Stimulated activated CD4-positive, alpha-beta T cell treated with anti-CD3 and anti-CD28 coated beads, Interleukin-15, amount 100 ng/mL, for 1 hour (primary cell): ENCODE measurements around the gene TMIGD1.

Experiments used
- DNase-seq, 2 donors: peaks; one replicate each; pipeline ENCODE4 v3.0.0-alpha.2; 2020; ENCODE audit warnings: low read depth in 1 of 2, low spot score in 1 of 2

Gene TMIGD1

DNA sequence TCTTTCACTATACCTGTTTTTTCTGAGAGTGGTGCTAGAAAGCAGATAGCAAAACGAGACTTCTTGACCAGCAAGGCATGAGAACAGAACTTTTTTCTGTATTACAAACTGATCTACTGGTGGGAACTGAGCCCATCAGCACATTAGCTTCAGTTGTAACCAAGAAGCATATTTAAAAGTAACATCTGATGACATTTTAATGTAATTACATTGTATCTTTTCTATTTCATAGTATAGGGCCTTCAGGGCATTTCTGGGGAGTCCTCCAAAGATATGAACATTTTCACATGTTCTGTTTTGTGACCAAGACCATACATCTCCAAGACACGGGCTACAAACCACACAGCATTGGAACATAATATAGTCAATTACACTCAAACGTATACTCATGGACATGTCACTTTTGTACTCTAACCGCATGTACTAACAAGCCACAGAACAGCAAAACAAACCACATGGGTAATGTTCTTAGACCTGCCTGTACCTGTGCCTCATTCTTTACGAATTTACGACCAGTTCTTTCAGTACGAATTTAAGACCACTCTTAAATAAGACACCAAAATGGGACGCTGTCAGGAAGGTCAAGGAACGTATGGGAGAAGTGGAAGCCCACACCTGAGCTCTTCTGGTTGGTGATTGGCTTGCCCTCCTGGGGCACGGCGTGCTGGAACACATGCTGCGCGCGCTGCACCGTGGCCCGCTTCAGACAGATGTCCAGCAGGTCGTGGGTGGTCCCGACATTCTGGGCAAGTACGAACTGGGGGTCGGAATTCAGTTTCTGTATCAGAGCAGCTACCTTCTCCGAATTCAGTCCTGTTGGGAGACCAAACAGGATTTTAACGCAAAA is 42.9 kb downstream of the TMIGD1 start:
- DNase-seq, result peak in 1 of 2 donors; percentile 8

DNA sequence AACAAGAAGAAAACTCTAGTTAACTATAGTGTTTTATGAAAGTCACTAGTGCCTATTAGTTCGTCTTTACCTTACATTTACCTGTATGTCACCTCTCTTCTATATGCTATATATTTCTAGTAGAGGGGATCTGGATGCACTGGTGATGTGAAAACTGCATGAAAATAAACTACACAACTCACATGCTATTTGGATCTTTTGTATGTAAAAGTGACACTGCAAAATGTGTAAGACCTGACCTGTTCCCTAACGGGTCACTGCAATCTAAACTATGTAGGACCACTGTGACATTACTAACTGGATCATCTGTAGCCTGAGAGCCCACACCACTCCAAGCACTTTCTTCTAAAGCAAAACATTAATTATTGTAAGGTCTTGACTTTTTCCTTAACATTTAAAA is 43.8 kb downstream of the TMIGD1 start:
- DNase-seq, result no peak

DNA sequence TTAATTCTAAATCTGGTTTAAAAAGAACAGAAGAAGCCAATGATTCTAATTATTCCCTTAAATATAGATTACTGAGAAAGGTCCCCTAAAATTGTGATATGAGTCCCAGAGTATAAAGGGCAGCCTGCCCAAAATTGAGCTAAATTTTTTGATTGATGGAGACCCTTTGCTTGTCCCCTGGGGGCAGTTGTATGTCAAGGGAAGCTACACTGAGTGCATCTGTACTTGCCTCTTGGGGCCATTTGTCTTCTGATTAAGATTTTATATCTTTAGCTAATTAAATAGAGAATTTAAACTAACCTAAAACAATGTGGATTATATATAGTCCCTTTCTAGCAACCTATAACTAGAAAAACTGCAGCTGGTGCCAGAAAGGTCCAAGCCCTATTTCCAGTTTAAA is 54.7 kb downstream of the TMIGD1 start:
- no peak for DNase-seq

DNA sequence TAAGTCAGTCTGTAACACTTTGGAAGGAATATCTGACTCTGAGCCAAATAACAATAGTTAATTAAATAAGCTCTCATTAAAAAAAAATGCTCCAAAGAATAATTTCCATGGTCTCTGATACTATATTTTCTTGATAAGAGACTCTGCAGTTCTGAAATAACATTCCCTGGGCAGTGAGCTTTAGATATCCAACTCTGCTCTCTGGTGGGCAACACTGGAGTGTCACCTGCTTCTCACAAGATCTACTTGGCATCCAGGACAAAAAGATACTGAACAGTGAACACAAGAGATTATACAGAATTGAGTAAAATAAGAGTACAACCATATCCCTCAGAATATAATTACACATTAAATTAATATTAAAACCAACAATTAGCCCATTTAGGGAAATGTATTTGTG is 55.8 kb downstream of the TMIGD1 start:
- DNase-seq, result no peak

DNA sequence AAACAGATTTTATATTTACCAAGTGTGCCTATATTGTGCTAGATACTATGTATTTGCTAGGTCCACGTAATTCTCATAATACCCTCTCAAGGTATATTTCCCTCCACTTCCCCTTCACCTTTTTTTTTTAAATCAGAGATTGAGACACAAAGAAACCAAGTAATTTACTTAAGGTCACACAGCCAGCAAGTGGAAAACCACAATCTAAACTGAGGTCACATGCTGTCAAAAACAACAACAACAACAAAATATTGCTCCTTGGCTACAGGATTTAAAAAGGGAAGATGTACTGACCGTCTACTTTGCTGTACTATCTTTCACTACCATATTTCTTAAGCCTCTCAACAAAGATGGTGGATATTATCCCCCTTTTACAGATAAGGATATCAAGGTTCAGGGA is 57.9 kb downstream of the TMIGD1 start:
- DNase-seq, result no peak

DNA sequence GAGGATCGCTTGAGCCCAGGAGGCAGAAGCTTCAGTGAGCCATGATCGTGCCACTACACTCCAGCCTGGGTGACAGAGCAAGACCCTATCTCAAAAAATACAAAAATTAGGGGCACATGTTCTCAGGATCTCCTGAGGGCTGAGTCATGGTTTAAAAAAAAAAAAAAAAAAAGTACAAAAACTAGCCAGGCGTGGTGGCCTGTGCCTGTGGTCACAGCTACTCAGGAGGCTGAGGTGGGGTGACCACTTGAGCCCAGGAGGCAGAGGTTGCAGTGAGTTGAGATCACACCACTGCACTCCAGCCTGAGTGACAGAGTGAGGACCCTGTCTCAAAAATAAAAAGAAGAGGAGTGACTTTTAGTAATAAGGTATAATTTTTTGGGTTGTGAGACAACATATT is 59.0 kb downstream of the TMIGD1 start:
- DNase-seq, result no peak

DNA sequence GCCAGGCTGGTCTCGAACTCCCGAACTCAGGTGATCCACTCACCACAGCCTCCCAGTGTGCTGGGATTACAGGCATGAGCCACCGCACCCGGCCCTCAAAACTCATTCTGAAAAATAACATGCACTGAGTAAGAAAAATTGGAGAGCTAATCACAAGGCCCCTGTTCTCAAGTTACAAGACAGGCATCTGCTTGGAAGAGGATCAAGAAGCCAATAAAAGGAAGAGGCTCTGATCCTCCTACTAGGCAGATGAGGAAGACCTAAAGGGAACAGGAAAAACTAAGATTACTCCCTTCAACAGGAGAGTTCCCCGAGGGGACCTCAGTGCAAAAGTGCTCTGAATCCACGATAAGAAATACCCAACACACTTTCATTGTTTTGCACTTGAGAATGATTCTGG is 60.5 kb downstream of the TMIGD1 start:
- DNase-seq, result no peak

DNA sequence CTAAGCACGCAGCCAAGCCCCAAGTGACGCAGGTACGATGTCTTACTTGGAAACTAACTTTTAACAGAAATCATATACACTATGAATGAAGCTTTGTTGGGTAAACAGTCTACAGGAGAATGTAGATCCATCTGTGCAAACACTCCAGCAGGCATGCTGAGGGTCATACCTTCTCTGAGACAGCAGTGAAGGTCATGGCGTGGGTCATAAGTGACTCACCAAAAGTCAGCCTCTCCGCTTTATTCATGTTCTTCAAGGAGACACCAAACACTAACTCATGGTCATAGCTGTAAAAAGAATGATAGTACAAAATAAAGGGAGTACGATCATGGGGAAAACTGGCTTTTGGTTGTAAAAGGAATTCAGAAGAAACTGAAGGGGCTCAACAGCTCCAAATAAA is 62.8 kb downstream of the TMIGD1 start:
- DNase-seq, result no peak

DNA sequence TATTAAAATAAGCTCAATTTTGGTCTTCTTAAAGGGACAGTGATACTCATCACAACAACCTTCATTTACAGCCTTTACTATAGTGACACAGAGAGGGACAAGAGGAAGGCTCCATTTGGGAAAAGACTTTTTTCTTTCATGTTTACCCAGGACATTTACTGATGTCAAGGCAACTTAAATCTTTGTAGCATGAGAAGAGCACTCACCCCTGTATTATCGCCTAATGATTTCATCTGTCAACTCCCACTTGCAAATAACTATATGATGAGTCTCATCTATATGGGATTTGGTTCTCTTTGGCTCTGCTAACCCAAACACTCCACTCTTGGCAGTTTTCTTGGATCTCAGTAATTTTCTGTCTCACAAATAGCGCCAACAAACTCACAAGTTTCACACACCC is 66.2 kb downstream of the TMIGD1 start:
- DNase-seq, result no peak
